Activated naive CD4-positive, alpha-beta T cell treated with anti-CD3 and anti-CD28 coated beads, Interleukin-2, amount 10 ng/mL, durations not matched to agents 7 days and 5 days (primary cell): ENCODE measurements around the gene C13orf46.
"Not testable (repeated sequence)": the region's sequence is repeated elsewhere in the genome, so short reads cannot be mapped to it uniquely, and the experiment has no call there.

Experiments used
- CTCF ChIA-PET: fragments of 350-600 bp; sonication (Branson Sonifier 250); formaldehyde crosslinking; loops from one replicate; lab custom pipeline; 2021; ENCODE audit warnings: antibody characterized with exemption; lab: Charles Lee
- DNase-seq: peaks from one replicate; pipeline ENCODE4 v3.0.0-alpha.2; 2020
- H3K27ac Mint-ChIP-seq: one replicate; pipeline ENCODE4 v1.8.0; 2021; ENCODE audit warnings: mild to moderate bottlenecking, moderate library complexity, mixed read lengths
- H3K27me3 Mint-ChIP-seq: one replicate; pipeline ENCODE4 v1.8.0; 2021; ENCODE audit warnings: mild to moderate bottlenecking, mixed read lengths
- H3K36me3 Mint-ChIP-seq: one replicate; pipeline ENCODE4 v1.8.0; 2021; ENCODE audit warnings: mixed read lengths
- H3K4me1 Mint-ChIP-seq: one replicate; pipeline ENCODE4 v1.8.0; 2021; ENCODE audit warnings: mixed read lengths
- H3K4me3 Mint-ChIP-seq: one replicate; pipeline ENCODE4 v1.8.0; 2021; ENCODE audit warnings: mild to moderate bottlenecking, moderate library complexity, mixed read lengths
- H3K9me3 Mint-ChIP-seq: one replicate; pipeline ENCODE4 v1.8.0; 2021; ENCODE audit warnings: mixed read lengths

The C13orf46 gene

DNA sequence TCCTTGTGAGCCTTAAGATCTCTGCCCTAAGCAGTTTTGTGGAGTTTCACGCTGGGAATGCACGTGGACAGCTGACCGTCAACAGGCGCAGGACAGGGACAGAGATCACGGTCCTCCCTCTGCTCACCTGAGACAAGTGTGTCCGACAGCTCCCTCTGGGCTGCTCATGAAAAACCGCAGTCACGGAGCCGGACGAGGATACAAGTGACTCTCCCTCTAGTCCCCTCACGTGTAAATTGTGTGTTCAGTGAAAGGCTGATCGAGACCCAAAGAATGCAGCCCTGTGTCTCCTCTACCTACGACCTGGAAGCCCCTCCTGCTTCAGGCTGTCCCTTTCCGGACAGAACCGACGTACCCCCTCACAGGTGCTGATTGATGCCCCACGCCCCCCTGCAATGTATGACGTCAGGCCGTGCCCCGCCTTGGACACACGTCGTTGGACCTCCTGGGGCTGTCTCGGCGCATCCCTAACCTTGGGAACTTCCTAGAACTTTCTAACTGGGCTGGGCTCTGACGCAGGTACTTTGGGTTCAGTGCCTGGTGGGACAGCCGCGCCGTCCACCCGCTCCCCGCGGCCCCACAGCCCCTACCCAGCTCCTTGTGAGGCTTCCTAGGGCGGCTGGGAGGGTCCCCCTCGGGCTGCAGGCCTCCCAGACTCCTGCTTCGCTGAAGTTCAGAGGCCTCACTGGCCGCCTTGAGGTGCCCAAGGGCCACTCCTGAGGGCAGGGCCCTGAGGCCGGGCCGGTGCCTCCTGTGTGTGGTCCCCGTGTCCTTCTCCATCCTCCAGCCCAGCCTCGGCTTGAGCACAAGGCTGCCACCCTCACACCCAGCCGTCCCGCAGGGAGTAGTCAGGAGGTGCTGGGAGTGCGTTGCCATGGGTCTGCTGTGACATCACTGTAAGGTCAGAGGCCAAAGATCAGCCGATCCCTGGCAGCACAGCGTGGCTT is at the start of gene C13orf46:
TSS of gene C13orf46 (minus strand) at position 859 of the 947 bp plus-strand sequence. CDS start at position 780, 79 bp downstream.
- CTCF ChIA-PET: no interaction called here
- Mint-ChIP-seq H3K36me3 (peaks cover 68% of the 10 kb centered on the region), H3K4me1 (no peaks in the 10 kb centered on the region), H3K4me3 (no peak within 1 kb of the TSS), H3K27ac (peak within 1 kb of the TSS; percentile 19), H3K9me3 (no peaks in the 10 kb centered on the region), H3K27me3 (no peaks in the 10 kb centered on the region)
- no peak for DNase-seq

DNA sequence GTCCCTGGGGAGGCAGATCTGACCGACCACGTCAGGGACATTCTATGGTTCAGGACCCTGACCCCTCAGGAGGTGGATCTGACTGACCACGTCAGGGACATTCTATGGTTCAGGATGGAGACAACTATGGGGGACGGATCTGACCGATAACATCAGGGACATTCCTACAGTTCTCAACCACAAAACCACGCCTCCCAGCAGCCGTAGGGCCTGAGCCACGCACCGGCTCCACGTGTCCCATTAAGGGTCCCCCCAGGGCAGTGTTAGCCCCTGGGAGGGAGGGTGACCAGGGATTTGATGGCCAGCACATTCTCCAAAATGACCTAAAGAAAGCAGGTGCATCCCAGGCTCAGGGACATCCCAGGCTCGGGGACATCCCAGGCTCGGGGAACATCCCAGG is 49.0 kb upstream of the C13orf46 start:
- Mint-ChIP-seq H3K4me3 (no peak overlapping the region), H3K36me3 (peaks cover 66% of the 10 kb centered on the region), H3K9me3 (no peaks in the 10 kb centered on the region), H3K4me1 (peaks cover 2% of the 10 kb centered on the region), H3K27me3 (no peaks in the 10 kb centered on the region), H3K27ac (no peak overlapping the region)
- CTCF ChIA-PET: no interaction called here
- DNase-seq: no peak

- Mint-ChIP-seq H3K4me1 (peaks cover 2% of the 10 kb centered on the region), H3K27ac (no peak overlapping the region), H3K4me3 (no peak overlapping the region), H3K36me3 (peaks cover 64% of the 10 kb centered on the region), H3K27me3 (no peaks in the 10 kb centered on the region), H3K9me3 (no peaks in the 10 kb centered on the region)
- CTCF ChIA-PET: no interaction called here
- no peak for DNase-seq
These were observed 48.4 kb upstream of the C13orf46 start for GRCh38 chr13:114022309-114022669.

GRCh38 chr13:114021464-114022308 is 47.8 kb upstream of the C13orf46 start:
- Mint-ChIP-seq H3K9me3 (no peaks in the 10 kb centered on the region), H3K4me3 (no peak overlapping the region), H3K4me1 (peaks cover 2% of the 10 kb centered on the region), H3K27me3 (no peaks in the 10 kb centered on the region), H3K36me3 (peaks cover 63% of the 10 kb centered on the region), H3K27ac (no peak overlapping the region)
- CTCF ChIA-PET: no interaction called here
- DNase-seq: no peak

DNA sequence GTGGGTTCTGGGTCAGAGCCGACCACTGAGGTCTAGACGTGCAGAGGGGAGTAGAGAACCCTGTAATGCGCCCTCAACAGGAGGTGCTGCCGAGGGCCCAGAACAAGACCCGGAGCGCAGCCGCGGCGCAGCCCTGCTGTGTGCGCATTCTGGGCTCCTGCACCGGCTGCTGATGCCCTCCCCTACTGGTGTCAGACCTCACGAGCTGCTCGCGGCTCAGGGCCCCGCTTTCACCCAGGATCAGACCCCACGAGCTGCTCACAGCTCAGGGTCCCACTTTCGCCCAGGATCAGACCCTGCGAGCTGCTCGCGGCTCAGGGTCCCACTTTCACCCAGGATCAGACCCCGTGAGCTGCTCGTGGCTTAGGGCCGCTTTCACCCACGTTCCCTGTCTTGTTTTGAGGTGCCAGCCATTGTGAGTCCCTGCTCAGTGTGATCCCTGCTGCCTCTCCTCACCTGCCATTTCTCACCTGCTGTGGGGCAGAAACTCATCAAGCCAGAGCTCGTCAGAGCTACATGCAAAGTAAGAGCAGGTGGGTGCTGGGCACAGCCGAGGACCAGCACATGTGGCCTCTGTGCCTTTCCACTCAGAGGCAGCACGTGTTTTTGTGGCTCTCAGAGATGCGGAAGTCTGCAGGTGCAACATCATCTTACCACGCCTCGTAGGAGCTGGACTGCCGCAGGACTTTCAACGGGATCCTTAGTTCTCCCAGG is 47.0 kb upstream of the C13orf46 start:
- H3K4me1 Mint-ChIP-seq: peaks cover 2% of the 10 kb centered on the region

GRCh38 chr13:114020134-114020533 is 46.3 kb upstream of the C13orf46 start:
- DNase-seq, H3K27ac Mint-ChIP-seq, H3K4me1 Mint-ChIP-seq, H3K27me3 Mint-ChIP-seq, H3K9me3 Mint-ChIP-seq, H3K4me3 Mint-ChIP-seq, CTCF ChIA-PET: not testable (repeated sequence)
- peaks cover 59% of the 10 kb centered on the region for H3K36me3 Mint-ChIP-seq

More for the DNA sequence above, 47.0 kb upstream of the C13orf46 start:
- CTCF ChIA-PET: no interaction called here
- Mint-ChIP-seq H3K27me3 (no peaks in the 10 kb centered on the region), H3K9me3 (no peaks in the 10 kb centered on the region), H3K4me3 (no peak overlapping the region), H3K36me3 (peaks cover 63% of the 10 kb centered on the region), H3K27ac (peak overlapping the region; percentile 42)
- DNase-seq: no peak

GRCh38 chr13:114019367-114019766 is 45.5 kb upstream of the C13orf46 start:
- Mint-ChIP-seq H3K36me3 (peaks cover 57% of the 10 kb centered on the region), H3K9me3 (no peaks in the 10 kb centered on the region), H3K4me3 (no peak overlapping the region), H3K27ac (no peak overlapping the region), H3K27me3 (no peaks in the 10 kb centered on the region), H3K4me1 (peaks cover 2% of the 10 kb centered on the region)
- peak; percentile 49 for DNase-seq
- CTCF ChIA-PET: no interaction called here

GRCh38 chr13:114018461-114019055 is 44.7 kb upstream of the C13orf46 start:
- Mint-ChIP-seq H3K27me3 (no peaks in the 10 kb centered on the region), H3K4me3 (no peak overlapping the region), H3K36me3 (peaks cover 54% of the 10 kb centered on the region), H3K27ac (peak overlapping the region; percentile 60), H3K4me1 (no peaks in the 10 kb centered on the region), H3K9me3 (no peaks in the 10 kb centered on the region)
- CTCF ChIA-PET: no interaction called here
- no peak for DNase-seq

DNA sequence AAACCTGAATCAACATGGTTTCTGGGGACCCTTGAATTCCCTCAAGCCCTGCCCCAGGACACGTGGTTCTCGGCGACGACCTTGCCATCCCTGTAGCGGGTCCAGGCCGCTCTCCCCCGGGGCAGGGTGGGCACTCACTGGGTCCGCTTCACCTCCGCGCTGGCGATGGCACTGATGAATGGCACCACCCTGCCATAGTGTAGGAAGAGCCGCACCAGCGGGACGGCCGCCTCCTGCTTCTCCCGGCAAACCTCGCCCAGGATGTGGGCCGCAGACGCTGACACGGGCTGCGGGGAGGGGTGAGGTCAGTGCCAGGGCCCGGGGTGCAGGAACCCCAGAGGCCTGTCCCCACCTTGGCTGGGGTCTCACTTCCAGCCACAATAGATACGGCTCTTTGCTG is 44.1 kb upstream of the C13orf46 start:
- H3K4me3 Mint-ChIP-seq: no peak overlapping the region
- no peak for DNase-seq
- H3K9me3 Mint-ChIP-seq: no peaks in the 10 kb centered on the region
- H3K36me3 Mint-ChIP-seq: peaks cover 50% of the 10 kb centered on the region
- no peaks in the 10 kb centered on the region for H3K27me3 Mint-ChIP-seq
- CTCF ChIA-PET: no interaction called here
- H3K27ac Mint-ChIP-seq: peak overlapping the region; percentile 60
- H3K4me1 Mint-ChIP-seq: no peaks in the 10 kb centered on the region

DNA sequence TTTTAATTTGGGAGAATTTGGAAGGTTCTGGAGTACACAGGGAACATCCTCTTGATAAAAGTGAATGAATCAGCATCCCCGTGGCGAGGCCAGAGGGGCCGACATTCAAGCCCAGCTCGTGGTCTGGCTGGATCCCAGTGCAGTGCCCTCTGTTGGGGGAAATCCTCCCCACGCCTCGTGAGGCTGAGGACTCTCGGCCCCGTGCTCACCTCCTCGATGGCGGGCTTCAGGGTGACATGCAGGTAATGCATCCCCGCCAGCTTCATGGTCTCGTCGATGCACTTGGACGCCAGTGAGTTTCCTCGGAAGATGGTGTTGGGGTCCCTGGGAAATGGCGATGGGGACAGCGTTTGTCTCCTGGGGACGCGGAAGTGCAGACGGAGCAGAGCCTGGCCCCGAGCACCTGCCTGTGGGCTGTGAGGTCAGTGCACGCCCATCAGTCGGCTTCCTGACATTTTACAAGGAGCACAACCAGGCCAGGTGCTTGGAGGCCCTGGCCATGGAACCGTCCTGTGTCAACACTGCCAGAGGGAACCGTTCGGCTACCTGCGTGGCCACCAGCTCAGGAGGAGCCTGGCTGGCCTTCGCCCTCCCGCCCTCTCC is 43.3 kb upstream of the C13orf46 start:
- no peaks in the 10 kb centered on the region for H3K27me3 Mint-ChIP-seq
- H3K36me3 Mint-ChIP-seq: peaks cover 48% of the 10 kb centered on the region
- H3K4me3 Mint-ChIP-seq: no peak overlapping the region
- CTCF ChIA-PET: no interaction called here
- no peaks in the 10 kb centered on the region for H3K4me1 Mint-ChIP-seq
- H3K27ac Mint-ChIP-seq: no peak overlapping the region
- H3K9me3 Mint-ChIP-seq: no peaks in the 10 kb centered on the region
- DNase-seq: no peak

GRCh38 chr13:114016321-114017027 is 42.6 kb upstream of the C13orf46 start:
- no peak overlapping the region for H3K4me3 Mint-ChIP-seq
- H3K27me3 Mint-ChIP-seq: no peaks in the 10 kb centered on the region
- no peak for DNase-seq
- peaks cover 42% of the 10 kb centered on the region for H3K36me3 Mint-ChIP-seq
- H3K9me3 Mint-ChIP-seq: no peaks in the 10 kb centered on the region
- H3K27ac Mint-ChIP-seq: no peak overlapping the region
- CTCF ChIA-PET: no interaction called here
- peaks cover under 1% of the 10 kb centered on the region for H3K4me1 Mint-ChIP-seq

DNA sequence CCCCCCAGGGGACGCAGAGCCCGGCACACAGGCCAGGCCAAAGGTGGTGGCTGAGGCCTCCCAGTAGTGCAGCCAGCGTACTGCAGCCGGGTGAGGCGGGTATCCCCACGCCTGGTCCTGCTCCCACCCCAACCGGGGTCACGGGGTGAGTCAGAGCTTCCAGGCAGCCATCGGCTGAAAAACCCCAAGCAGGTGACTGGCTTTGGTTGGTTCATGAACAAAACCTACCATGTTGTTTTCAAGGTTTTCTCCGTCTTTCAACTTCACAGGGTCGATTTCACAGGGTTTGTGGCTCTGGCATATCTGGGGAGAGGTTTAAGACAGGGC is 42.1 kb upstream of the C13orf46 start:
- no peak for DNase-seq
- no peak overlapping the region for H3K27ac Mint-ChIP-seq
- peaks cover 6% of the 10 kb centered on the region for H3K4me1 Mint-ChIP-seq
- H3K36me3 Mint-ChIP-seq: peaks cover 41% of the 10 kb centered on the region
- no peaks in the 10 kb centered on the region for H3K27me3 Mint-ChIP-seq
- no peak overlapping the region for H3K4me3 Mint-ChIP-seq
- no peaks in the 10 kb centered on the region for H3K9me3 Mint-ChIP-seq
- CTCF ChIA-PET: no interaction called here
